Activated T-cell treated with anti-CD3 and anti-CD28 coated beads for 4 hours (primary cell): ENCODE measurements around the gene IQCE.
"Not testable (repeated sequence)": the region's sequence is repeated elsewhere in the genome, so short reads cannot be mapped to it uniquely, and the experiment has no call there.

ENCODE experiments used
- DNase-seq: peaks from one replicate; pipeline ENCODE4 v3.0.0-alpha.2; 2020

Gene IQCE

GRCh38 chr7:2555121-2556052 is 3.4 kb upstream of the IQCE start, which contains the start of gene BRAT1:
TSS of gene BRAT1 (minus strand) at chr7:2555524. CDS start at chr7:2554431, 1,093 bp downstream.
- DNase-seq: peak; percentile 95

GRCh38 chr7:2559283-2559950 is 638 bp downstream of the IQCE start:
- no peak for DNase-seq

- DNase-seq: not testable (repeated sequence)
Measured at GRCh38 chr7:2563955-2564354, 5.2 kb downstream of the IQCE start.

DNA sequence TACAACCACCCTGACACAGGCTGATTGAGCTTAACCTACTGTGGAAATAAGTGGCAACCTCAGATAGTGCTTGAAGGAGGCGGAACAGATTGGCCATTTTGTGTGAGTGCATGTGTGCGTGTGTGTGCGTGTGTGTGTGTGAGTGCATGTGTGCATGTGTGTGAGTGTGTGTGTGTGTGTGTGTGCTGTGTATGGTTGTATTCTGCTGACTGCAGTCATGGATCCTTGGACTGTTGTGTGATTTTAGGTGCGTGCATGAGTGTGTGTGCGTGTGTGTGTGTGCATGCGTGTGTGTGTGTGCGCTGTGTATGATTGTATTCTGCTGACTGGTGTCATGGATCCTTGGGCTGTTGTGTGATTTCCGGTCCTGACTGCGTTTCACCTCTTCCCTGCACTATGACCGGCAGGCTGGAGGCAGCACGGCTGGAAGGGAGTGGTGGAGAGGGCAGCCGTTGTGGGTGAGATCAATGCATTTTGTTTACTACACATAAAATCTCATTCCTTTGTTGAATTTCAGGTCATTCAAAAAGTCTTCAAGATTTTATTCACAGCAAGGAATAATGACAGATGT is 6.3 kb downstream of the IQCE start:
- DNase-seq: no peak

- DNase-seq: no peak
Measured at GRCh38 chr7:2566348-2566889, 7.6 kb downstream of the IQCE start.

DNA sequence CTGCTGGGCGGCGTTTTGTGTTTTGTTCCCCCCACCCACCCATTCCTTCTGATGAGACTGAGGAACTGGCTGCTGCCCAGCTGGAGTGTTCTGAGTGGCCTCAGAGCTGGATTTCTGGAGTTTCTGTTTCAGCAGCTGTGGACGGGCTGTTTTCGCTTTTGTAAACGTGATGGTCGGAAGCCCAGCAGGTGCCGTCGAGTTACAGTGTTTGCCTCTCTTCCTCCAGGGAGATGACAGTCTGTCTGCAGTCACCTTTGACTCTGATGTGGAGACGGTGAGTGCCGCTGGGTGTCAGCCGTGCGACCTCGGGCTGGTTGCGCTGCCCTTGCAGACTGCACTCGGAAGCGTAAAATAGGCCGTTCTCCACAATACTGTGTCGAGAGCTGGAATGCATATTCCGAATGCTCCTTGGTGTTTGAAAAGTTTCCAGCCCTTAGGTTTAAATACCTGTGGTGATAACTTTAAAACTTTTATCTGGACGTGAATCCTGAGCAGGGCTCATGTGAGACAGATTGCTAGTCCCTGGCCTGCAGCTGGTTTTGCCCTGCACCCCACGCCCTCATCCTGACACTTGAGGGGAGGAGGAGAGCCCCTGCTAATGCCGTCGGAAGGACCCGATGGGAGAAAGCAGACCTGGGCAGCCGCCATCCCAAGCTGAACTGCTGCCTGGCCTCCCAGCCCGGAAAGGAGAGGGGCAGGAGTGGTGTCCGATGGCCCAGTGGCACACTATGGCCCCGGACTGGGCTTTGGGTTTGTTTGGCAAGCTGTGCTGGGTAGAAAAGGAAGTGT is 8.3 kb downstream of the IQCE start:
- DNase-seq: no peak

DNA sequence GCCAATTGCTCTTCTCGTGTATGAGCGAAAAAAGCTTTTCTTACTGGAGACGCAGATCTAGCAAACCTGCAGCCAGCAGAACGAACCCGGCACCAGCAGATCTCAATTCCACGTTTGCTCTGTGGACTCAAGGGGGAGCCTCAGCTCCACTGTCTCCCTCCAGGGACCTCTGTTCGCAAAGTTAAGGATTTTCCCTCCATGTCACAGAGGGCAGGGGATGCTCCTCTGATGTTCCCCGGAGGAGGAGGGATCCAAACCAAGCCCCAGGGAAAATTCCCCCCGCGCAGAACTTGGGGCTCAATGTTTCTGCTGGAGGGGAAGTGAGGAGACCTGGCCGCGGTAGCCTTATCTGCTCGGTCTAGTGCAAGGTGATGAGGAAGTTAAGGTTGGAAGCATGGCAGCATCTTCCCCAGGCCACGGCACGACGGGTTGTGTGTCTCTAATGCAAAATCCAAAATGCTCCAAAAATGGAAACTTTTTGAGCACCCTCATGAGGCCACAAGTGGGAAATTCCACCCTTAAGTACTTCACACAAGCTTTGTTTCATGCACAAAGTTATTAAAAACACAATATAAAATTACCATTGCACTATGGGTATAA is 9.0 kb downstream of the IQCE start:
- no peak for DNase-seq

GRCh38 chr7:2568521-2569223 is 9.9 kb downstream of the IQCE start:
- DNase-seq: no peak

DNA sequence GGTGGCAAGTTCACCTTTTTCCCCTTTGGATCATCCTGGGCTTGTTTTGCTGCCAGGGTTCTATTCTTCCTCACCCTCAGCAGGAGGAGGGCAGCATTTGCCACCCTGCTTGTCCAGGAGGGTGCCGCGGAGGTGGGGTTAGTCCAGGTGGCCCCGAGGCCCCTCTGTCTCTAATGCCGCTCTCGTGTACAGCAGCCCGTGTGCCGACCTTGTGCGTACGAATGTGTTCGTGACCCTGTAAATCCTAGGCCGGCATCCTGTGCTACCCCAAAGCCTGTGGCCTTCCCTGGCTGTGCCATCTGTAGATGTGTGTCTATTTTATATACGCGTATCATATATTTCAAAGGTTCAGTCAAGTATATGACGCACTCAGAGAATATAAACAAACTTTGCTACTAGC is 10.6 kb downstream of the IQCE start:
- DNase-seq: no peak

- no peak for DNase-seq
Measured at GRCh38 chr7:2570021-2570420, 11.2 kb downstream of the IQCE start.

DNA sequence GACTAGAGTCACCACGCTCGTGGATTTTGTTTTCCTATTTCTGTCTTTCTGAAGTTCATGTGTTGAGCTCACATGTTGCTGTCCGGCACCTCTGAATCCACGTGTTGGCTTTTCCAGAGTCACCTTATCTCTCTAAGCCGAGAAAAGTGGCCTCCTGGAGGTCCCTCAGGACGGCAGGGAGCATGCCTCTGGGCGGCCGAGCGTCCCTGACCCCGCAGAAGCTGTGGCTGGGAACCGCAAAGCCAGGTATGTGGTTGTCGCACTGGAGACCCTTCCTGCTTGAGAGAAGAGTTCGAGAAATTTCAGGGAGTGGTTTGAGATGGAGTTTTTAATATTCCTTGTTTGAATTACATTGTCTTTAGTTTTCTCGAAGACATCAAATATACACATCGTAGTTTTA is 12.6 kb downstream of the IQCE start:
- no peak for DNase-seq

GRCh38 chr7:2572101-2572842 is 13.5 kb downstream of the IQCE start:
- no peak for DNase-seq

DNA sequence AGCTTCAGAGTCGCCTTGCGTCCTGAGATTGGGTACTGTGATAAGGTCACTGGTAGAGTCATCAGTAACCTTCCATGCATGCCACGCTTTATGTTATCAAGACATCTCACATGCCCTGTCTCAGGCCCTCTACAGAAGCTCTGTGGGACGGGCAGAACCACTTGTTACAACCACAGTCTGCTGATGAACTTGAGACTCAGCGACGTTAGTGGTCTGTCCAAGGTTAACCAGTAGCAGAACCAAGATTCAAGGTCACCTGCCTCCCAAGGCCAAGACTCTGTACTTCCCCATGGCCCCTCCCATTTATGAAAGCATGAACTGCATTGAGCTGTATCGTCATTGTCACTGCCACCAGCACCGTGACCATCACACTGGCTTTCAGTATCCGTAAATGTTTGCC is 15.0 kb downstream of the IQCE start:
- DNase-seq: no peak

DNA sequence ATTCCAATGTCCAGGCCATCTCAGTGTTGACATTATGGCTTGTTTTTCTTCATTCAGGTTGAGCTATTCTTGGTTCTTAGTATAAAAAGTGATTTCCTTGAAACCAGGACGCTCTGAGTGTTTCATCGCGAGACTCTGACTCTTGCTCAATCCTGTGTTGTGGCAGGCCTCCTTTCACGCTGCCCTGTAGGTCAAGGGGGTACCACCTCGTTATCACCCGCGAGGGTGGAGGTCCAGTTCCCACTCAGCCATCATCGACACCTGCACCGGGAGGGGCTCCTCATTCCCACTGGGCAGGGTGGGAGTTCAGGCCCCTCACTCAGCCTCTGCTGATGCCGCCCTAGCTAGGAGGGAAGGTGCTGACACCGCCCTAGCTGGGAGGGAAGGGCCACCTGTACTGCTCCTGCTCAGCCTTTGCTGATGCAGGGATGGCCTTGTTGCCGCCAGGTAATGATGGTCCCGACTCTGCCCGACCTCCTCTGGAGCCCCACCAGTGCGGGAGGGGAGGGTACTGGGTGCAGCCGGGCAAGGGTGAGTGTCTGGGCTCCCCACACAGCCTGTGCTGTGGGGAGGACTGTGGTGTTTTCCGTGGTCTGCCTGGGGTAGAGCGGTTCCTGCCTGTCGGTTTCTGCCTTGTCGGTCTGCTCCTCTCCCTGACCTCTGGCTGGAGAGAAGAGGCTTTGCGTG is 16.4 kb downstream of the IQCE start:
- DNase-seq: no peak

GRCh38 chr7:2575733-2576340 is 17.1 kb downstream of the IQCE start:
- DNase-seq: no peak

DNA sequence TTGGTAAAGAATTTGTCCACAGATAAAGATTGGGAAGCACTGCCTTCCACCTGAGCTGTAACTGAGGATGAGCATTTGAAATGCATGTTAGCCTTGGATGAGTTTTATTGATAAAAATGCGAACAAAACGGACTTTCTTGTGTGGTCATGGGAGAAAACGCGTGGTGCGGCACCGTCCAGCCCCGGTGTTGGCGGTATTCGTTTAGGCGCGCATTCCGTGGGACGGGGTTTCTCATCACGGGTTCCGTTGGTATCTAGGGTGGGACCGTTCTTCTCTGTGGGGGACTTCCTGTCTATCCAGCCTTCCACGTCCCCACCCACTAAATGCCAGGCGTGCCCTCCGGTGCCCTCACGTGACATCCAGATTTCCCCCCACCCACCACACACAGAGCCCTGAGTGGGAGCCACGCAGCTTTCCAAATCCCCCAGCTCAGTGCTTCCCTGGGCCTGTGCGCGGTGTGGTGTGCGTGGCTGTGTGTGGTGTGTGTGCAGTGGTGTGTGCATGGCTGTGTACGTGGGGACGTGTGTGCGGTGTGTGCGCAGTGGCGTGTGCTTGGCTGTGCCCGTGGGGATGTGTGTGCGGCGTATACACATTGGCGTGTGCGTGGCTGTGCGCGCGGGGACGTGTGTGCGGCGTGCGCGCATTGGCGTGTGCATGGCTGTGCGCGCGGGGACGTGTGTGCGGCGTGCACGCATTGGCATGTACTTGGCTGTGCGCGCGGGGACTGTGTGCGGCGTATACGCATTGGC is 18.1 kb downstream of the IQCE start:
- DNase-seq: no peak

DNA sequence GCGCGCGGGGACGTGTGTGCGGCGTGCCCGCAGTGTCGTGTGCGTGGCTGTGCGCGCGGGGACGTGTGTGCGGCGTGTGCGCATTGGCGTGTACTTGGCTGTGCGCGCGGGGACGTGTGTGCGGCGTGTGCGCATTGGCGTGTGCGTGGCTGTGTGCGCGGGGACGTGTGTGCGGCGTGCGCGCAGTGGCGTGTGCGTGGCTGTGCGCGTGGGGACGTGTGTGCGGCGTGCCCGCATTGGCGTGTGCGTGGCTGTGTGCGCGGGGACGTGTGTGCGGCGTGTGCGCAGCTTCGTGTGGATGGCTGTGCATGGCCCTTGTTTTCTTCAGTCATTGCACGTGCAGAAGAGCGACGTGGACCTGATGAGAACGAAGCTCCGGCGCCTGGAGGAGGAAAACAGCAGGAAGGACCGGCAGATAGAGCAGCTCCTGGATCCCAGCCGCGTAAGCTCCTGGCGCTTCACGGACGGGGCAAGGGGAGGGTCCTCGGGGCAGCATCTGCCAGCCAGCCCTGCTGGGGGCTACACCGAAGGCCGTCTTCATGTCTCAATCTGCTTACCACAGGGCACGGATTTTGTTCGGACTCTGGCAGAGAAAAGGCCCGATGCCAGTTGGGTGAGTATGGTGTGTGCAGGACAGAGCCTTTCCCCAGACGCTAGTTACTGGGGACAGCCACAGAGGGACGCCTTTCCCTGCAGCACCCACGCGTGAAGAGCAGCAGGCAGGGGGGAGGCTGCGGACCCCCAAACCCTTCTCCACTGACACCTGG is 19.3 kb downstream of the IQCE start:
- DNase-seq: no peak

GRCh38 chr7:2580636-2581035 is 21.9 kb downstream of the IQCE start:
- no peak for DNase-seq
